Dermis lymphatic vessel endothelial cell (primary cell): ENCODE results near the gene ZNF366. TPM values are rescaled to one million over a fixed set of nuclear protein-coding genes. Genes with fewer than 3 reads are reported as not detected.

Experiments
- total RNA-seq: library from RNA; depleted of rRNA; stranded (reverse); fragments of >200 nt; gene quantifications from 2 replicates; pipeline ENCODE4 v1.2.1, GENCODE V29; 2014

ZNF366 gene
- total RNA-seq = 0.11 and 0.17 TPM in 2 replicates

GRCh38 chr5:72507231-72507906, at the start of gene ZNF366:
TSS of gene ZNF366 (minus strand) at chr5:72507410. CDS start at chr5:72461496, 45,914 bp downstream.

Other genes starting within 250 kb of the ZNF366 start
- 64.6 and 109 TPM in 2 replicates for gene MRPS27, start 187.2 kb downstream of the ZNF366 start, total RNA-seq
- 2.1 and 3.6 TPM in 2 replicates for gene PTCD2, start 187.0 kb downstream of the ZNF366 start, total RNA-seq